ENCODE results near the gene DSG1. TPM values are rescaled to one million over a fixed set of nuclear protein-coding genes. Genes with fewer than 3 reads are reported as not detected.

Gene DSG1
- total RNA-seq, 1 experiment from 2014 or later = 0.09 TPM

DNA sequence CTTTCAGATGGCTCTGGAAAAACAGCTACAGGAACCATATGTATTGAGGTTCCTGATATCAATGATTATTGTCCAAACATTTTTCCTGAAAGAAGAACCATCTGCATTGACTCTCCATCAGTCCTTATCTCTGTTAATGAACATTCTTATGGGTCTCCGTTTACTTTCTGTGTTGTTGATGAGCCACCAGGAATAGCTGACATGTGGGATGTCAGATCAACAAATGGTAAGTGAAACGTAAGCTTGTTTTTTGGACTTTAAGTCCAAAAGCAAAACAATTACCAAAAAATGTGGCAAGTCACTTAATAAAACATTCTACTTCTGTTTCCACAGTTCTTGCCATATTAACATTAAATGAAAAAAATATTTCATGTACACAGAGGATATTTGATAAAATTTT lies 85.4 kb downstream of the DSG1 start:
- no peaks in the 10 kb centered on the region for H3K27me3 Mint-ChIP-seq (ENCODE audit: low read depth)
- H3K9me3 Mint-ChIP-seq = no peaks in the 10 kb centered on the region

More for the DNA sequence above, 85.4 kb downstream of the DSG1 start:
- no peak for DNase-seq (ENCODE audit: low spot score)
- TF ChIP-seq, protein P1, sequence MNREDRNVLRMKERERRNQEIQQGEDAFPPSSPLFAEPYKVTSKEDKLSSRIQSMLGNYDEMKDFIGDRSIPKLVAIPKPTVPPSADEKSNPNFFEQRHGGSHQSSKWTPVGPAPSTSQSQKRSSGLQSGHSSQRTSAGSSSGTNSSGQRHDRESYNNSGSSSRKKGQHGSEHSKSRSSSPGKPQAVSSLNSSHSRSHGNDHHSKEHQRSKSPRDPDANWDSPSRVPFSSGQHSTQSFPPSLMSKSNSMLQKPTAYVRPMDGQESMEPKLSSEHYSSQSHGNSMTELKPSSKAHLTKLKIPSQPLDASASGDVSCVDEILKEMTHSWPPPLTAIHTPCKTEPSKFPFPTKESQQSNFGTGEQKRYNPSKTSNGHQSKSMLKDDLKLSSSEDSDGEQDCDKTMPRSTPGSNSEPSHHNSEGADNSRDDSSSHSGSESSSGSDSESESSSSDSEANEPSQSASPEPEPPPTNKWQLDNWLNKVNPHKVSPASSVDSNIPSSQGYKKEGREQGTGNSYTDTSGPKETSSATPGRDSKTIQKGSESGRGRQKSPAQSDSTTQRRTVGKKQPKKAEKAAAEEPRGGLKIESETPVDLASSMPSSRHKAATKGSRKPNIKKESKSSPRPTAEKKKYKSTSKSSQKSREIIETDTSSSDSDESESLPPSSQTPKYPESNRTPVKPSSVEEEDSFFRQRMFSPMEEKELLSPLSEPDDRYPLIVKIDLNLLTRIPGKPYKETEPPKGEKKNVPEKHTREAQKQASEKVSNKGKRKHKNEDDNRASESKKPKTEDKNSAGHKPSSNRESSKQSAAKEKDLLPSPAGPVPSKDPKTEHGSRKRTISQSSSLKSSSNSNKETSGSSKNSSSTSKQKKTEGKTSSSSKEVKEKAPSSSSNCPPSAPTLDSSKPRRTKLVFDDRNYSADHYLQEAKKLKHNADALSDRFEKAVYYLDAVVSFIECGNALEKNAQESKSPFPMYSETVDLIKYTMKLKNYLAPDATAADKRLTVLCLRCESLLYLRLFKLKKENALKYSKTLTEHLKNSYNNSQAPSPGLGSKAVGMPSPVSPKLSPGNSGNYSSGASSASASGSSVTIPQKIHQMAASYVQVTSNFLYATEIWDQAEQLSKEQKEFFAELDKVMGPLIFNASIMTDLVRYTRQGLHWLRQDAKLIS (CRISPR knock-in tag; IDR thresholded peaks at IDR 0.05; ENCODE audit: borderline replicate concordance) = no peak
- TF ChIP-seq SMAD4 (CRISPR knock-in tag; IDR thresholded peaks at IDR 0.05) = no peak
- TF ChIP-seq, protein P2, sequence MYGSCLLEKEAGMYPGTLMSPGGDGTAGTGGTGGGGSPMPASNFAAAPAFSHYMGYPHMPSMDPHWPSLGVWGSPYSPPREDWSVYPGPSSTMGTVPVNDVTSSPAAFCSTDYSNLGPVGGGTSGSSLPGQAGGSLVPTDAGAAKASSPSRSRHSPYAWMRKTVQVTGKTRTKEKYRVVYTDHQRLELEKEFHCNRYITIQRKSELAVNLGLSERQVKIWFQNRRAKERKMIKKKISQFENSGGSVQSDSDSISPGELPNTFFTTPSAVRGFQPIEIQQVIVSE (CRISPR knock-in tag; IDR thresholded peaks at IDR 0.05; ENCODE audit: borderline replicate concordance) = no peak
- POLR2A ChIA-PET = interaction anchor here (0.8 kb wide), 1 partner anchor 156 kb away, joined by 3 read pairs; no protein-coding TSS in a partner anchor
- H3K4me1 Mint-ChIP-seq = no peaks in the 10 kb centered on the region
- H3K4me3 Mint-ChIP-seq = no peak overlapping the region
- H3K27ac Mint-ChIP-seq = no peak overlapping the region
- ATAC-seq = no peak
- no peaks in the 10 kb centered on the region for H3K36me3 Mint-ChIP-seq
- CTCF ChIA-PET = no interaction called here

Other genes starting within 250 kb of the DSG1 start
- 27.0 to 29.8 TPM (median 28.3 TPM) in 3 replicates for gene DSC2, start 215.7 kb upstream of the DSG1 start, total RNA-seq (2021)
- not detected in 3 replicates for gene DSC1, start 155.3 kb upstream of the DSG1 start, total RNA-seq (2021)
- not detected in 3 replicates for gene DSG4, start 58.6 kb downstream of the DSG1 start, total RNA-seq (2021)
- gene DSG3, start 129.6 kb downstream of the DSG1 start, total RNA-seq (2021) = 0.04 TPM in 1 of 3 replicates, not detected in the others
- 113 to 117 TPM (median 113 TPM) in 3 replicates for gene DSG2, start 180.0 kb downstream of the DSG1 start, total RNA-seq (2021)